ENCODE results near the gene CCNH.

CCNH gene

GRCh38 chr5:87412630-87413342 is at the start of gene CCNH:
TSS of gene CCNH (minus strand) at chr5:87412930. CDS start at chr5:87412794, 136 bp downstream.
- peak; percentile 99 for DNase-seq (ENCODE audit: low read depth)
- peak within 1 kb of the TSS; percentile 91 for H3K4me3 ChIP-seq (replicated peaks; ENCODE audit: low read depth, low read length)
- no peak for TF ChIP-seq CTCF (IDR thresholded peaks at IDR 0.05; ENCODE audit: low read length, missing control alignments)

- H3K4me3 ChIP-seq (replicated peaks; ENCODE audit: low read depth, low read length): no peak overlapping the region
- no peak for TF ChIP-seq CTCF (IDR thresholded peaks at IDR 0.05; ENCODE audit: low read length, missing control alignments)
- DNase-seq (ENCODE audit: low read depth): no peak
These were observed 45.0 kb upstream of the CCNH start for GRCh38 chr5:87457706-87458105.

GRCh38 chr5:87453801-87454200 is 41.1 kb upstream of the CCNH start:
- no peak for DNase-seq (ENCODE audit: low read depth)
- TF ChIP-seq CTCF (IDR thresholded peaks at IDR 0.05; ENCODE audit: low read length, missing control alignments): no peak
- H3K4me3 ChIP-seq (replicated peaks; ENCODE audit: low read depth, low read length): no peak overlapping the region

GRCh38 chr5:87452837-87453236 is 40.1 kb upstream of the CCNH start:
- H3K4me3 ChIP-seq (replicated peaks; ENCODE audit: low read depth, low read length): no peak overlapping the region
- no peak for TF ChIP-seq CTCF (IDR thresholded peaks at IDR 0.05; ENCODE audit: low read length, missing control alignments)
- DNase-seq (ENCODE audit: low read depth): no peak

- H3K4me3 ChIP-seq (replicated peaks; ENCODE audit: low read depth, low read length): no peak overlapping the region
- TF ChIP-seq CTCF (IDR thresholded peaks at IDR 0.05; ENCODE audit: low read length, missing control alignments): no peak
- no peak for DNase-seq (ENCODE audit: low read depth)
These were observed 29.7 kb upstream of the CCNH start for GRCh38 chr5:87442419-87442818.

GRCh38 chr5:87438231-87438630 is 25.5 kb upstream of the CCNH start:
- DNase-seq (ENCODE audit: low read depth): no peak
- TF ChIP-seq CTCF (IDR thresholded peaks at IDR 0.05; ENCODE audit: low read length, missing control alignments): no peak
- H3K4me3 ChIP-seq (replicated peaks; ENCODE audit: low read depth, low read length): no peak overlapping the region

GRCh38 chr5:87437724-87438123 is 25.0 kb upstream of the CCNH start:
- no peak for TF ChIP-seq CTCF (IDR thresholded peaks at IDR 0.05; ENCODE audit: low read length, missing control alignments)
- DNase-seq (ENCODE audit: low read depth): no peak

More at GRCh38 chr5:87437724-87438123, 25.0 kb upstream of the CCNH start:
- H3K4me3 ChIP-seq (replicated peaks; ENCODE audit: low read depth, low read length): no peak overlapping the region

Data from fibroblast of pulmonary artery (primary cell).